IMR-90 (cell line): ENCODE results near the gene ZDHHC11B. TPM values are rescaled to one million over a fixed set of nuclear protein-coding genes. Genes with fewer than 3 reads are reported as not detected.

ENCODE experiments used
- ATAC-seq: fragments of 200-7000 bp; cut with Tn5 transposase; 2 replicates; pipeline ENCODE4 v1.9.1; 2020; ENCODE audit warnings: low read depth, mild to moderate bottlenecking, moderate library complexity
- BruUV-seq: library from RNA; stranded (reverse); fragments of 400-500 nt; replicated peaks from 2 replicates; lab custom pipeline; 2021; lab: Mats Ljungman, UMichigan
- CTCF ChIA-PET: fragments of 300-600 bp; formaldehyde crosslinking; extraction: SDS; loops from one replicate; lab custom pipeline; 2021; ENCODE audit warnings: antibody characterized with exemption; lab: Yijun Ruan, JAX
- POLR2A ChIA-PET: fragments of 300-600 bp; sonication (Branson Sonifier 250); formaldehyde crosslinking; loops from one replicate; lab custom pipeline; 2022; ENCODE audit warnings: antibody characterized with exemption; ENCODE audit not compliant: unreplicated experiment; lab: Charles Lee
- DNase-seq: peaks from one replicate; pipeline ENCODE4 v3.0.0; 2013
- H2AFZ ChIP-seq: replicated peaks from 2 replicates; pipeline ENCODE3; 2013; ENCODE audit warnings: low read length, mild to moderate bottlenecking; ENCODE audit not compliant: poor library complexity
- H2AK5ac ChIP-seq: 2 replicates; pipeline ENCODE4 v1.6.1; 2013; ENCODE audit warnings: low read depth, low read length, inconsistent platforms
- H2AK9ac ChIP-seq: replicated peaks from 2 replicates; pipeline ENCODE3; 2013; ENCODE audit warnings: mild to moderate bottlenecking, low read depth, low read length, moderate library complexity; ENCODE audit not compliant: poor library complexity
- H2BK120ac ChIP-seq: 2 replicates; pipeline ENCODE4 v1.6.1; 2013; ENCODE audit warnings: low read depth, low read length, inconsistent platforms
- H2BK15ac ChIP-seq: 3 replicates; pipeline ENCODE4 v1.6.1; 2013; ENCODE audit warnings: low read depth, low read length, inconsistent platforms
- H2BK20ac ChIP-seq: 2 replicates; pipeline ENCODE4 v1.6.1; 2013; ENCODE audit warnings: low read depth, mild to moderate bottlenecking, inconsistent platforms, low read length, moderate library complexity
- H2BK5ac ChIP-seq: 2 replicates; pipeline ENCODE4 v1.6.1; 2013; ENCODE audit warnings: mild to moderate bottlenecking, low read depth, low read length, inconsistent platforms; ENCODE audit not compliant: poor library complexity, severe bottlenecking
- H3K14ac ChIP-seq: replicated peaks from 2 replicates; pipeline ENCODE4 v1.6.1; 2013; ENCODE audit warnings: low read depth, low read length, inconsistent platforms
- H3K18ac ChIP-seq: 2 replicates; pipeline ENCODE4 v1.6.1; 2013; ENCODE audit warnings: low read depth, low read length, control low read depth
- H3K23ac ChIP-seq: 2 replicates; pipeline ENCODE4 v1.6.1; 2013; ENCODE audit warnings: low read depth, low read length, inconsistent platforms
- H3K27ac ChIP-seq: 2 replicates; pipeline ENCODE4 v1.5.1; 2013; ENCODE audit warnings: mild to moderate bottlenecking, control low read depth, low read length; ENCODE audit not compliant: insufficient read depth
- H3K27me3 ChIP-seq: 2 replicates; pipeline ENCODE4 v1.6.1; 2013; ENCODE audit warnings: low read length; ENCODE audit not compliant: control insufficient read depth, insufficient read depth
- H3K36me3 ChIP-seq: 2 replicates; pipeline ENCODE4 v1.6.1; 2013; ENCODE audit warnings: low read length, mixed read lengths; ENCODE audit not compliant: control insufficient read depth, insufficient read depth
- H3K4ac ChIP-seq: 2 replicates; pipeline ENCODE4 v1.6.1; 2013; ENCODE audit warnings: low read depth, low read length, inconsistent platforms
- H3K4me1 ChIP-seq: 2 replicates; pipeline ENCODE4 v1.6.1; 2013; ENCODE audit warnings: low read length, mixed read lengths; ENCODE audit not compliant: control insufficient read depth, insufficient read depth
- H3K4me2 ChIP-seq: 2 replicates; pipeline ENCODE4 v1.6.1; 2013; ENCODE audit warnings: low read depth, mild to moderate bottlenecking, control low read depth, low read length, moderate library complexity
- H3K4me3 ChIP-seq: 2 replicates; pipeline ENCODE4 v1.5.1; 2013; ENCODE audit warnings: low read depth, mild to moderate bottlenecking, control low read depth, low read length, moderate library complexity; ENCODE audit not compliant: insufficient read depth
- H3K56ac ChIP-seq: 2 replicates; pipeline ENCODE4 v1.6.1; 2013; ENCODE audit warnings: low read length, inconsistent platforms; ENCODE audit not compliant: insufficient read depth; ENCODE audit errors: extremely low read depth
- H3K79me1 ChIP-seq, 2 experiments: 2 replicates each; pipeline ENCODE4 v1.6.1; 2013; ENCODE audit warnings: low read length in 2 of 2, inconsistent platforms in 1 of 2, low read depth in 1 of 2
- H3K9ac ChIP-seq: 2 replicates; pipeline ENCODE4 v1.6.1; 2013; ENCODE audit warnings: low read depth, low read length, control low read depth
- H3K9me1 ChIP-seq: 2 replicates; pipeline ENCODE4 v1.6.1; 2013; ENCODE audit warnings: low read length, inconsistent platforms; ENCODE audit not compliant: insufficient read depth
- H3K9me3 ChIP-seq: 2 replicates; pipeline ENCODE4 v1.6.1; 2013; ENCODE audit warnings: low read length; ENCODE audit not compliant: control insufficient read depth, insufficient read depth
- H4K20me1 ChIP-seq: 2 replicates; pipeline ENCODE4 v1.6.1; 2013; ENCODE audit warnings: low read length, inconsistent platforms; ENCODE audit not compliant: insufficient read depth
- H4K5ac ChIP-seq: 2 replicates; pipeline ENCODE4 v1.6.1; 2013; ENCODE audit warnings: mild to moderate bottlenecking, low read depth, low read length, control low read depth
- H4K8ac ChIP-seq, 2 experiments: 2 replicates each; pipeline ENCODE4 v1.6.1; 2013; ENCODE audit warnings: low read depth in 2 of 2, low read length in 2 of 2, control low read depth in 1 of 2, inconsistent platforms in 1 of 2
- H4K91ac ChIP-seq: 2 replicates; pipeline ENCODE4 v1.6.1; 2013; ENCODE audit warnings: low read depth, low read length, inconsistent platforms; ENCODE audit not compliant: insufficient read depth
- BHLHE40 ChIP-seq: fragments of 150-350 bp; IDR thresholded peaks from 2 replicates; pipeline ENCODE4 v1.6.1; 2016; ENCODE audit warnings: mild to moderate bottlenecking, low read depth, low read length
- CEBPB ChIP-seq: IDR thresholded peaks from 2 replicates; pipeline ENCODE4 v1.6.1; 2012; ENCODE audit warnings: low read depth, low read length, improper control_type of control experiment
- ELK1 ChIP-seq: fragments of 150-350 bp; IDR thresholded peaks from 2 replicates; pipeline ENCODE4 v1.6.1; 2016; ENCODE audit warnings: low read depth, mild to moderate bottlenecking, low read length, moderate library complexity, borderline replicate concordance
- FOS ChIP-seq: fragments of 150-350 bp; IDR thresholded peaks from 2 replicates; pipeline ENCODE4 v1.6.1; 2016; ENCODE audit warnings: low read depth, low read length
- MAFK ChIP-seq: IDR thresholded peaks from 2 replicates; pipeline ENCODE4 v1.6.1; 2012; ENCODE audit warnings: low read depth, low read length, improper control_type of control experiment
- MXI1 ChIP-seq: IDR thresholded peaks from 2 replicates; pipeline ENCODE4 v1.6.1; 2012; ENCODE audit warnings: low read depth, mild to moderate bottlenecking, low read length, moderate library complexity, borderline replicate concordance
- NFE2L2 ChIP-seq: fragments of 150-350 bp; IDR thresholded peaks from 2 replicates; pipeline ENCODE4 v1.6.1; 2016; ENCODE audit warnings: low read depth, mild to moderate bottlenecking, low read length
- POLR2A ChIP-seq: IDR thresholded peaks from 2 replicates; pipeline ENCODE4 v1.6.1; 2012; ENCODE audit warnings: mild to moderate bottlenecking, low read depth, low read length
- RAD21 ChIP-seq: IDR thresholded peaks from 2 replicates; pipeline ENCODE4 v1.6.1; 2012; ENCODE audit warnings: low read length, improper control_type of control experiment
- RCOR1 ChIP-seq: IDR thresholded peaks from 2 replicates; pipeline ENCODE4 v1.6.1; 2012; ENCODE audit warnings: mild to moderate bottlenecking, low read length, improper control_type of control experiment; ENCODE audit not compliant: insufficient replicate concordance
- SMC3 ChIP-seq: fragments of 150-350 bp; IDR thresholded peaks from 2 replicates; pipeline ENCODE4 v1.6.1; 2016; ENCODE audit warnings: low read depth, mild to moderate bottlenecking, antibody characterized with exemption, low read length, moderate library complexity
- WGBS, 2 experiments: methylation state at CpG; one replicate each; pipeline versions ENCODE4 v1.1.5 to v1.1.7; 2013; ENCODE audit warnings: missing lambda C conversion rate in 2 of 2; ENCODE audit not compliant: insufficient read length in 1 of 2; ENCODE audit errors: extremely low coverage in 2 of 2; 5-methylcytosine and 5-hydroxymethylcytosine counted together
- dilution Hi-C: fragments of 300-500 bp; cut with HindIII; formaldehyde crosslinking; loops from one replicate; pipeline ENCODE4 v1.14.3; 2018; ENCODE audit warnings: low sequenced_read_pairs; ENCODE audit not compliant: unreplicated experiment
- in situ Hi-C: fragments of 300-500 bp; cut with MboI; formaldehyde crosslinking; loops from 3 replicates; pipeline ENCODE4 v1.14.3; 2019; ENCODE audit warnings: low sequenced_read_pairs, inconsistent platforms, mixed read lengths
- intact Hi-C: fragments of 100-400 bp; cut with micrococcal nuclease; formaldehyde crosslinking; loops from 2 replicates; pipeline ENCODE4 v1.10.0; 2022
- polyA plus RNA-seq, 3 experiments: library from polyadenylated mRNA; depleted of rRNA; stranded (reverse); fragments of >200 nt; gene quantifications; 2 replicates each; pipeline ENCODE4 v1.2.3, GENCODE V29; 2012; ENCODE audit warnings: low replicate concordance in 1 of 3
- total RNA-seq: library from RNA; depleted of rRNA; stranded (reverse); fragments of >200 nt; gene quantifications from 2 replicates; pipeline ENCODE4 v1.2.3, GENCODE V29; 2012
- TF ChIP-seq, protein P1 (sequence below): fragments of 150-350 bp; IDR thresholded peaks from 2 replicates; pipeline ENCODE4 v1.6.1; 2017; ENCODE audit warnings: mild to moderate bottlenecking, antibody characterized with exemption, low read length, low read depth
- TF ChIP-seq, protein P2 (sequence below): conservative IDR thresholded peaks from 2 replicates; pipeline ENCODE4 v1.5.1; 2012; ENCODE audit warnings: mild to moderate bottlenecking, low read depth, low read length, improper control_type of control experiment

The ZDHHC11B gene
- total and polyA plus RNA-seq, 2 of the 4 experiments (the other 2 are of a cell fraction), result 0.12 TPM; not detected in 1

- Histone ChIP-seq H4K8ac (no peak overlapping the region), H2BK20ac (no peak overlapping the region), H3K9ac (no peak overlapping the region), H3K23ac (no peak overlapping the region), H3K4ac (no peak overlapping the region), H3K27ac (no peak overlapping the region), H3K14ac (no peak overlapping the region), H2BK120ac (no peak overlapping the region), H4K91ac (no peak overlapping the region), H3K27me3 (peaks cover 15% of the 10 kb centered on the region; the same call in 1 of the 2 replicates), H2AFZ (no peak overlapping the region), H3K4me1 (no peaks in the 10 kb centered on the region; the same call in 1 of the 2 replicates), H3K4me3 (no peak overlapping the region), H2AK9ac (no peak overlapping the region), H4K20me1 (no peaks in the 10 kb centered on the region), H2BK15ac (no peak overlapping the region), H3K18ac (no peak overlapping the region), H3K4me2 (no peak overlapping the region), H2AK5ac (no peak overlapping the region), H3K36me3 (no peaks in the 10 kb centered on the region), H3K9me3 (no peaks in the 10 kb centered on the region), H4K5ac (no peak overlapping the region), H3K9me1 (no peaks in the 10 kb centered on the region), H3K79me1 (no peaks in the 10 kb centered on the region), H2BK5ac (no peak overlapping the region), H3K56ac (no peak overlapping the region)
- no TSS peak for BruUV-seq
- ATAC-seq (no peak), DNase-seq (no peak)
- intact Hi-C loops, result loop anchor here (2.0 kb wide), 1 partner anchor 233 kb away; no protein-coding TSS in a partner anchor
- TF ChIP-seq MAFK (no peak), FOS (no peak), ELK1 (no peak), BHLHE40 (no peak), POLR2A (no peak), MXI1 (no peak), CEBPB (no peak), RCOR1 (no peak), RAD21 (no peak), NFE2L2 (no peak), SMC3 (no peak)
- TF ChIP-seq, protein P1, sequence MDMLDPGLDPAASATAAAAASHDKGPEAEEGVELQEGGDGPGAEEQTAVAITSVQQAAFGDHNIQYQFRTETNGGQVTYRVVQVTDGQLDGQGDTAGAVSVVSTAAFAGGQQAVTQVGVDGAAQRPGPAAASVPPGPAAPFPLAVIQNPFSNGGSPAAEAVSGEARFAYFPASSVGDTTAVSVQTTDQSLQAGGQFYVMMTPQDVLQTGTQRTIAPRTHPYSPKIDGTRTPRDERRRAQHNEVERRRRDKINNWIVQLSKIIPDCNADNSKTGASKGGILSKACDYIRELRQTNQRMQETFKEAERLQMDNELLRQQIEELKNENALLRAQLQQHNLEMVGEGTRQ, result no peak
- TF ChIP-seq, protein P2, sequence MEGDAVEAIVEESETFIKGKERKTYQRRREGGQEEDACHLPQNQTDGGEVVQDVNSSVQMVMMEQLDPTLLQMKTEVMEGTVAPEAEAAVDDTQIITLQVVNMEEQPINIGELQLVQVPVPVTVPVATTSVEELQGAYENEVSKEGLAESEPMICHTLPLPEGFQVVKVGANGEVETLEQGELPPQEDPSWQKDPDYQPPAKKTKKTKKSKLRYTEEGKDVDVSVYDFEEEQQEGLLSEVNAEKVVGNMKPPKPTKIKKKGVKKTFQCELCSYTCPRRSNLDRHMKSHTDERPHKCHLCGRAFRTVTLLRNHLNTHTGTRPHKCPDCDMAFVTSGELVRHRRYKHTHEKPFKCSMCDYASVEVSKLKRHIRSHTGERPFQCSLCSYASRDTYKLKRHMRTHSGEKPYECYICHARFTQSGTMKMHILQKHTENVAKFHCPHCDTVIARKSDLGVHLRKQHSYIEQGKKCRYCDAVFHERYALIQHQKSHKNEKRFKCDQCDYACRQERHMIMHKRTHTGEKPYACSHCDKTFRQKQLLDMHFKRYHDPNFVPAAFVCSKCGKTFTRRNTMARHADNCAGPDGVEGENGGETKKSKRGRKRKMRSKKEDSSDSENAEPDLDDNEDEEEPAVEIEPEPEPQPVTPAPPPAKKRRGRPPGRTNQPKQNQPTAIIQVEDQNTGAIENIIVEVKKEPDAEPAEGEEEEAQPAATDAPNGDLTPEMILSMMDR, result no peak
- in situ Hi-C loops, result loop anchor here (5.0 kb wide), 1 partner anchor 232 kb away; no protein-coding TSS in a partner anchor
- dilution Hi-C loops, result no loop called here
- ChIA-PET POLR2A (no interaction called here), CTCF (interaction anchor here (1.0 to 1.4 kb wide), 2 partner anchors 220 to 233 kb away, joined by 3 read pairs; no protein-coding TSS in a partner anchor)
- WGBS, 2 experiments, result 86% methylated on average over 4 of the region's 22 CpGs; no CpG with 5 or more reads in 1 of the 2 experiments
These were observed 114.6 kb downstream of the ZDHHC11B start for GRCh38 chr5:669842-670395.
